GM20431 (cell line): Measurements from ENCODE around the gene SCAMP5.

Experiments used
- in situ Hi-C: fragments of 300-500 bp; cut with MseI, MboI; formaldehyde crosslinking; loops from one replicate; pipeline ENCODE4 v1.15.0; 2020; ENCODE audit warnings: low sequenced_read_pairs; ENCODE audit not compliant: unreplicated experiment

SCAMP5 gene

DNA sequence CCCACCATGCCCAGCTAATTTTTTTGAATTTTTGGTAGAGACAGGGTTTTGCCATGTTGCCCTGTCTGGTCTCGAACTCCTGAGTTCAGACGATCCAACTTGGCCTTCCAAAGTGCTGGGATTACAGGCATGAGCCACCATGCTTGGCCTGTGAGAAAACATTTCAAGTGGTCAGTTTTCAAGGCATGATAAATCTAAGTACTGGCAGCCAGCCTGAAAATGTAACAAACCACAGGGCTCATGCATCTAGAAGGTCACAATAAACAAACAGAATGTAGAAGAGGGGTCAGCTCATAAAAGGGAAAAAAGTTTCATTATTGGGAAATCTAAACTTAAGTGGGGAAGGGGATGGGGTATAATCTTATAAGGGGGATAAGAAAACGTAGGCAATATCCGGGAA lies 68.0 kb downstream of the SCAMP5 start:
- in situ Hi-C loops: no loop called here

DNA sequence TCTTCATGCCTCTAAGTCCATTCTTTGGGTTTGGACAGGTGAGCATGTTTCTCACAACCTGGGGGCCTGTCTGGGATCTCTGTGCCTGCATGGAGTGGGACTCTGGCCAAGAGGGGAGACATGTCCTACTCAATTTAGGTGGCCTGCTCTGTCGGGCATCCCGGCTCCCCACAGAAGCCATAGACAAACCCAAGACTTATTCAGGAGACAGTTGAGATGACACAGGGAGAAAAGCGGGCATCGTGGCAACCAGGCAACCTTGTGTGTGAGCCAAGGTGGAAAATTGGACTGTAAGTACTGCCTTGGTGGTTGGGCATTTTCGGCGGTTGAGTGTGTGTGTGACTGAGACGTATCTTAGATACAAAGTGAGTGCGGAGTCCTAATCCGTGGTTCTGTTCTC lies 68.5 kb downstream of the SCAMP5 start:
- in situ Hi-C loops: no loop called here

DNA sequence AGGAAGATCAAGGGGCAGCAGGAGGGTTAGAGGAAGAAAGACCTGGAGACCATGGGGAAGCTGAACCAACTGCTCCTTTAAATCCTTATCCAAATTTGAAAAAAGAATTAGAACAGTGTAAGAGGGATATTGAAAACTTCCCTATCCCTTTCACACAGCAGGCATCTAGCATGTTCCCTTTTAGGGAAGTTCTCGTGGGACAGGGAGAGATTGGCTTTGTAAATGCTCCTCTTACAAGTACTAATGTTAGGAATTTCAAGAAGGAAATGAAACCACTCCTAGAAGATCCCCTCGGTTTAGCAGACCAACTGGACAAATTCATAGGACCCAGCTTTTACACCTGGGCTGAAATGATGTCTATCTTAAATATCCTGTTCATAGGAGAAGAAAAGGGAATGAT lies 69.5 kb downstream of the SCAMP5 start:
- in situ Hi-C loops: no loop called here

DNA sequence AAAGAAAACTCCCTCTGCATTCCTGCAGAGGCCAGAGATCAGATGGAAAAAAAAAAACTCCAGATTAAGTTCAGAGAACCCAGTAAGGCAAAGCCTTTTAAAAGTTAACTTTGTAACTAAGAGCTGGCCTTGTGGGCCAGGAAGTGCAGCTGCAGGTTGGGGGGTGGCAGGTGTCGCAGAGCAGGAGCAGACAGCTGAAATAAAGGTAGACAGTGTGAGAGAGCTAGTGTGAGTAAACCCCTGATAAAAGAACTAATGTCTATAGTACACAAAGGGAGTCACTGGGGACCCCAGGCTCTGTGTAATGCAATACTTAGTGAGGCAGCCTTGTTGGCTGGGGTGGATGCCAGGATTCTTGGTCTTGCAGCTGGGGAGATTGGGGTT lies 70.1 kb downstream of the SCAMP5 start:
- in situ Hi-C loops: no loop called here

GRCh38 chr15:75065851-75066509 lies 70.6 kb downstream of the SCAMP5 start:
- in situ Hi-C loops: no loop called here

- in situ Hi-C loops: no loop called here
Measured at GRCh38 chr15:75067123-75067830, 71.9 kb downstream of the SCAMP5 start.

DNA sequence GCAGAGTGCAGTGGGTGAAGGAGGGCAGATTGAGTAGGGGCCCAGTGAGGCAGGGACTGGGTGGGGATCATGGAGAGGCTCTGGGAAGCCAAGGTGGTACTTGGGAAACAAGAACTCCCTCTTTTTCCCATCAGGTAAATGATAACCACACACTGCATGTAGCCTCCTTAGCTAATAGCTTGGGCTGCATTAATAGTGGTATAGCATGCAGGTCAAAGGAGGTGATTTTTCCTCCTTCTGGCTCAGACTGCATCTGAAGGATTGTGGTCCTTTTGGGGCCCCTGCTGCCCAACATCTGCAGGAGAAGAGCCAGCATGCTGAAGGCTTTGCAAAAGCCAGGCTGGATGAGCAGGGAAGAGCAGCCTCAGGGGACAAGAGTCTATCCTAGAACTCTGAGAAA lies 73.4 kb downstream of the SCAMP5 start:
- in situ Hi-C loops: no loop called here

DNA sequence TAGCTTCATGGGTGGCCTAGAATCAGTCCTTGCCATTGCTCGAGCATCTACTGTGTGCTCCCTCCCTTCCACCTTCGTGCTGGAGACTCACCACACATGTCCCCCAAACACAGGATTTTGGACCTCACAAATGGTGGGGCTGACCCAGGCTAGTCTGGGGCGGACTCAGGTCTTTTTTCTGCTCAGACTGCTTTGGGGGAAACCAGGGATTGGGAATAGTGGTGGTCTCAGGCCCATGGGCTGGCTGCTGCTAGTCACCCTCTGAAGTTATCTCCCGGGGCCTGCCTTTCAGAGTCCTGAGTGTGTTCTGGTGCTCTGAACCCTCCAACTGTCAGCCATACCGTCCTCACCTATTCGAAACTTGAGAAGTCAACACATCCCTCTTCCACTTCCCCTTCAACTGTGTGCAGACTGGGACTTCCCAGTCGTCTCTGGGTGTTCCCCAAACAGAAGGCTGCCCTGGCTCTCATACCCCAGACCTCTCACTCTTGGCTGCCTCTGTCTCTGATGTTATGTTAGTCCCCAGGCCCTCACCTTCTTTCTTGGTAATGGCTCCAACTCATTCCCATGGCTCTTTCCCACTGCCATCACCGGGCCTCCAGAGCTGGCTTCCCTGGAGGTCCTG lies 74.0 kb downstream of the SCAMP5 start:
- in situ Hi-C loops: no loop called here

GRCh38 chr15:75070674-75071073 lies 75.3 kb downstream of the SCAMP5 start:
- in situ Hi-C loops: no loop called here
